ENCODE measurements around the gene HOXB13.

DNA sequence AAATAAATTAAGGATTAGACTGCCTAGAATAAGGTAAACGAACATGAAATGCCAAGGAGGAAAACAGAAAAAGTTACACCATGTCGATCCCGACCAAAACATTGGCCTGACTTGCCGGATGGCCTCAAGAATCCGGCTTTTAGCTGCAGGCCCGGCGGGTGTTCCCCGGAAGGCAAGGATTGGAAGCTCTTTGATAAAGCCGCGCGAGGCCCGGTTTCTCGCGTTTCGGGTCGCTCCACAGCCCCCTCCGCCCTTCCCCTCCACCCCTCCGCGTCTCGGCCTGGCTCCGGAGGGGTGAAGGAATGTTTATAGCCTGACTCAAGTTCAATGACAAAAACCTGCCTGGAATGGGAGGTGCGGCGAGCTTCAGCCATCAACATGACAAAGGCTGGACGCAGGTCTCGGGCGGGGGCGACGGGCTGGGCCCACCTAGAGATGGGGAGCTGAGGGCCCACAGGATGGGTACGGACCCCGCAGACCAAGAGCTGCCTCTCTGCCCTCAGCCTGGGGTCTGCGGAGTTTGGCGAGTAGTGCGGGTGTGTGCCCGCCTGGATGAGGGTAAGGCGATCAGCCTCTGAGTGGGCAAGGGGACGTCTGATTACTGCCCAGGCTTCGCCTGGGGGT lies 8.8 kb downstream of the HOXB13 start:
- TF ChIP-seq POLR2A (IDR thresholded peaks at IDR 0.05; ENCODE audit: low read depth, low read length) (no peak), SMC3 (IDR thresholded peaks at IDR 0.05; ENCODE audit: low read depth, low read length) (no peak), FOS (IDR thresholded peaks at IDR 0.05; ENCODE audit: low read depth, low read length) (no peak), CEBPB (IDR thresholded peaks at IDR 0.05; ENCODE audit: low read depth, low read length) (no peak), RCOR1 (IDR thresholded peaks at IDR 0.05; ENCODE audit: insufficient replicate concordance, low read length) (no peak), BHLHE40 (IDR thresholded peaks at IDR 0.05; ENCODE audit: low read depth, low read length) (no peak), MXI1 (IDR thresholded peaks at IDR 0.05; ENCODE audit: borderline replicate concordance, low read depth, low read length) (no peak), RAD21 (IDR thresholded peaks at IDR 0.05; ENCODE audit: low read length) (no peak), MAZ (IDR thresholded peaks at IDR 0.05; ENCODE audit: borderline replicate concordance, low read depth, low read length) (no peak)
- TF ChIP-seq, protein P1, sequence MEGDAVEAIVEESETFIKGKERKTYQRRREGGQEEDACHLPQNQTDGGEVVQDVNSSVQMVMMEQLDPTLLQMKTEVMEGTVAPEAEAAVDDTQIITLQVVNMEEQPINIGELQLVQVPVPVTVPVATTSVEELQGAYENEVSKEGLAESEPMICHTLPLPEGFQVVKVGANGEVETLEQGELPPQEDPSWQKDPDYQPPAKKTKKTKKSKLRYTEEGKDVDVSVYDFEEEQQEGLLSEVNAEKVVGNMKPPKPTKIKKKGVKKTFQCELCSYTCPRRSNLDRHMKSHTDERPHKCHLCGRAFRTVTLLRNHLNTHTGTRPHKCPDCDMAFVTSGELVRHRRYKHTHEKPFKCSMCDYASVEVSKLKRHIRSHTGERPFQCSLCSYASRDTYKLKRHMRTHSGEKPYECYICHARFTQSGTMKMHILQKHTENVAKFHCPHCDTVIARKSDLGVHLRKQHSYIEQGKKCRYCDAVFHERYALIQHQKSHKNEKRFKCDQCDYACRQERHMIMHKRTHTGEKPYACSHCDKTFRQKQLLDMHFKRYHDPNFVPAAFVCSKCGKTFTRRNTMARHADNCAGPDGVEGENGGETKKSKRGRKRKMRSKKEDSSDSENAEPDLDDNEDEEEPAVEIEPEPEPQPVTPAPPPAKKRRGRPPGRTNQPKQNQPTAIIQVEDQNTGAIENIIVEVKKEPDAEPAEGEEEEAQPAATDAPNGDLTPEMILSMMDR (conservative IDR thresholded peaks at IDR 0.05; ENCODE audit: low read depth, low read length), result no peak
- TF ChIP-seq, protein P2, sequence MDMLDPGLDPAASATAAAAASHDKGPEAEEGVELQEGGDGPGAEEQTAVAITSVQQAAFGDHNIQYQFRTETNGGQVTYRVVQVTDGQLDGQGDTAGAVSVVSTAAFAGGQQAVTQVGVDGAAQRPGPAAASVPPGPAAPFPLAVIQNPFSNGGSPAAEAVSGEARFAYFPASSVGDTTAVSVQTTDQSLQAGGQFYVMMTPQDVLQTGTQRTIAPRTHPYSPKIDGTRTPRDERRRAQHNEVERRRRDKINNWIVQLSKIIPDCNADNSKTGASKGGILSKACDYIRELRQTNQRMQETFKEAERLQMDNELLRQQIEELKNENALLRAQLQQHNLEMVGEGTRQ (IDR thresholded peaks at IDR 0.05; ENCODE audit: low read depth, low read length), result no peak
- TF ChIP-seq, protein P3, sequence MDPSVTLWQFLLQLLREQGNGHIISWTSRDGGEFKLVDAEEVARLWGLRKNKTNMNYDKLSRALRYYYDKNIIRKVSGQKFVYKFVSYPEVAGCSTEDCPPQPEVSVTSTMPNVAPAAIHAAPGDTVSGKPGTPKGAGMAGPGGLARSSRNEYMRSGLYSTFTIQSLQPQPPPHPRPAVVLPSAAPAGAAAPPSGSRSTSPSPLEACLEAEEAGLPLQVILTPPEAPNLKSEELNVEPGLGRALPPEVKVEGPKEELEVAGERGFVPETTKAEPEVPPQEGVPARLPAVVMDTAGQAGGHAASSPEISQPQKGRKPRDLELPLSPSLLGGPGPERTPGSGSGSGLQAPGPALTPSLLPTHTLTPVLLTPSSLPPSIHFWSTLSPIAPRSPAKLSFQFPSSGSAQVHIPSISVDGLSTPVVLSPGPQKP (IDR thresholded peaks at IDR 0.05; ENCODE audit: borderline replicate concordance, low read depth, low read length), result no peak
